ENCODE data around the gene SYTL2. TPM values are rescaled to one million over a fixed set of nuclear protein-coding genes. Genes with fewer than 3 reads are reported as not detected.
A peak's percentile ranks its signal among the peaks of the same experiment; 100 is the strongest.
"Not testable (repeated sequence)": the region's sequence is repeated elsewhere in the genome, so short reads cannot be mapped to it uniquely, and the experiment has no call there.

Gene SYTL2, protein sequence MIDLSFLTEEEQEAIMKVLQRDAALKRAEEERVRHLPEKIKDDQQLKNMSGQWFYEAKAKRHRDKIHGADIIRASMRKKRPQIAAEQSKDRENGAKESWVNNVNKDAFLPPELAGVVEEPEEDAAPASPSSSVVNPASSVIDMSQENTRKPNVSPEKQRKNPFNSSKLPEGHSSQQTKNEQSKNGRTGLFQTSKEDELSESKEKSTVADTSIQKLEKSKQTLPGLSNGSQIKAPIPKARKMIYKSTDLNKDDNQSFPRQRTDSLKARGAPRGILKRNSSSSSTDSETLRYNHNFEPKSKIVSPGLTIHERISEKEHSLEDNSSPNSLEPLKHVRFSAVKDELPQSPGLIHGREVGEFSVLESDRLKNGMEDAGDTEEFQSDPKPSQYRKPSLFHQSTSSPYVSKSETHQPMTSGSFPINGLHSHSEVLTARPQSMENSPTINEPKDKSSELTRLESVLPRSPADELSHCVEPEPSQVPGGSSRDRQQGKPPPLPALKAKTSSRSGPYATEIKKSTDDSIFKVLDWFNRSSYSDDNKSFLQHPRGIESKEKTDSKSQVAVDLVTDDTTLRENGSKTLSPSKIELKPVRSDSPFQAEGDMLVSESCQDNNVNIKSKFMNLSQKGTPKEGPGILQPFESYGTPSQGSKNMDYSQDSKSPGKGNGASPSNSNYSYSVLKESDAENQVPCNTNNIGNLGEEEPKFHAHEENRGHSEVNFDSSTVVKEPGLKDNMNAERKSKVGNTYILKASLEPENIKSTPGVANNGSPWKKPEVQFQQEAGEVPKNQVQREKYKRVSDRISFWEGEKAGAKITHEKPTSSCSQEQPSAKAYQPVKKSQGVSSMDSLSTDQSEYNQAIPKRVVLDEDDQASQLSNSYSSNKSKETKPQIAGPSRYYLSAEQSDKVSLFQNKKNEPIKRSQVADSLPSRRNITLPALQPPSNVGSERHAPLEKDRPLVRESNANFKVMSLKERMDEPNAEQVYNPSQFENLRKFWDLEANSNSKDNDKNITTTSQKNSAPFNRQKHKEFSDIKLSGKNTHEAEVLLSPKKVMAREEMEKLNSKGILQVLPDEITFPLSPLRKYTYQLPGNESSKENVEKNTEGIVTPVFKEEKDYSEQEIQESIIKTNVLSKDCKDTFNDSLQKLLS (N-terminal part only)
- total RNA-seq (2021; ENCODE audit: unreplicated experiment), result 132 TPM
- 47.9 TPM for polyA plus RNA-seq (2012; ENCODE audit: insufficient read length)
- percentile 96 among the genes with signal in this experiment for Bru-seq, nascent RNA
- percentile 93 among the genes with signal in this experiment for BruChase-seq, experiment 1, labeled RNA remaining after a 2-hour chase
- BruChase-seq, experiment 2, labeled RNA remaining after a 6-hour chase, result percentile 91 among the genes with signal in this experiment
- long read RNA-seq, full-length matches to known transcripts, result 30 of 176 reads
- long read RNA-seq, partial matches to known transcripts, result 48 of 176 reads
- long read RNA-seq, other reads (novel, unspliced or antisense), result 98 of 176 reads

DNA sequence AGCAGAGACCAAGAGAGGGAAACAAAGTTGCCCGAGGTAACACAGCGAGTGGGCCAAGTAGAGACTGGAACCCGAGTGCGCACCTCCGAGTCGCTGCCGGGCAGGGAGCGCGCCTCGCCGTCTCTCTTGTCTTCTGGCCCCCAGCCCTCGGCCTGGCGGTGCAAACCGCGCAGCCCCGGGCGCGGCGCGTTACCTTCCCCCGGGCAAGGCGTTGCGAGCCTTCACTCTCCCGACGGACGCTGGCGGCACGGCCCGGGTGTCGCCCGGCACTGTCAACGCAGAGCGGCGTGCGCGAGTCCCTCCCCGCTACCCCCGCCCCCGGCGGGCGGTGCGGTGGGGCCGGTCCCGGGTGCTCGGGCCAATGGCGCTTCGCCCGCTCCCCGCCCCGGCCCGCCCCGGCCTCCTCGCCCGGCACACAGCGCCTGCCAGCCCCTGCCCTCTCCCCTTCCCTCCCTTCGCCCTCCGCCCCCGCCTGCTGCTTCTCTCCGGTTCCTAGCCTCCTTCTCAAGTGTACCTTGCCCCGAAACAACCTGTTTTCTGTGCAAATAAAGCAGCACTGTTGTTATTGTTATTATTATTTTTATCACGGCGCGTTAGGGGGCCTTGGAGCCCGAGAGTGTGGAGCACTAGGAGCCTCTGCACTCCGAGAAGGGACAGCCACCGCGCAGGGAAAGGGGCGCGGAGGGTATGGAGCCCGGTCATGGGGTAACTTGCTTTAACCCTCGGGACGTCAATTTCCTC, at the start of gene SYTL2:
Gene SYTL2, minus strand, starts transcription at position 271 of the 741 bp plus-strand sequence. CDS start 53,416 bp downstream, outside the sequence.
- peaks cover 37% of the 10 kb centered on the region for H3K4me1 ChIP-seq (ENCODE audit: control insufficient read depth, insufficient read depth, low read length)
- BruUV-seq (replicated peaks), result no TSS peak
- ATAC-seq (peak; percentile 96), DNase-seq (ENCODE audit: low read depth, low spot score) (no peak)
- peak within 1 kb of the TSS; percentile 67 to 68 for H3K4me3 ChIP-seq (ENCODE audit: low read depth in 2 of 2, low read length in 2 of 2)
- no peaks in the 10 kb centered on the region for H3K36me3 ChIP-seq (ENCODE audit: control insufficient read depth, insufficient read depth, low read length)
- ChIA-PET POLR2A (interaction anchor here (0.5 to 0.7 kb wide), 4 partner anchors 17 to 1639 kb away, joined by 3 to 4 read pairs (median 3); no protein-coding TSS in a partner anchor), CTCF (interaction anchor here (0.6 to 2.1 kb wide), 3 partner anchors 11 to 408 kb away, joined by 3 to 10 read pairs (median 3); no protein-coding TSS in a partner anchor)
- TF ChIP-seq, protein P1, sequence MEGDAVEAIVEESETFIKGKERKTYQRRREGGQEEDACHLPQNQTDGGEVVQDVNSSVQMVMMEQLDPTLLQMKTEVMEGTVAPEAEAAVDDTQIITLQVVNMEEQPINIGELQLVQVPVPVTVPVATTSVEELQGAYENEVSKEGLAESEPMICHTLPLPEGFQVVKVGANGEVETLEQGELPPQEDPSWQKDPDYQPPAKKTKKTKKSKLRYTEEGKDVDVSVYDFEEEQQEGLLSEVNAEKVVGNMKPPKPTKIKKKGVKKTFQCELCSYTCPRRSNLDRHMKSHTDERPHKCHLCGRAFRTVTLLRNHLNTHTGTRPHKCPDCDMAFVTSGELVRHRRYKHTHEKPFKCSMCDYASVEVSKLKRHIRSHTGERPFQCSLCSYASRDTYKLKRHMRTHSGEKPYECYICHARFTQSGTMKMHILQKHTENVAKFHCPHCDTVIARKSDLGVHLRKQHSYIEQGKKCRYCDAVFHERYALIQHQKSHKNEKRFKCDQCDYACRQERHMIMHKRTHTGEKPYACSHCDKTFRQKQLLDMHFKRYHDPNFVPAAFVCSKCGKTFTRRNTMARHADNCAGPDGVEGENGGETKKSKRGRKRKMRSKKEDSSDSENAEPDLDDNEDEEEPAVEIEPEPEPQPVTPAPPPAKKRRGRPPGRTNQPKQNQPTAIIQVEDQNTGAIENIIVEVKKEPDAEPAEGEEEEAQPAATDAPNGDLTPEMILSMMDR (IDR thresholded peaks at IDR 0.05), result peak; percentile 39; the same call in 1 of the 2 replicates
- TF ChIP-seq, protein P2, sequence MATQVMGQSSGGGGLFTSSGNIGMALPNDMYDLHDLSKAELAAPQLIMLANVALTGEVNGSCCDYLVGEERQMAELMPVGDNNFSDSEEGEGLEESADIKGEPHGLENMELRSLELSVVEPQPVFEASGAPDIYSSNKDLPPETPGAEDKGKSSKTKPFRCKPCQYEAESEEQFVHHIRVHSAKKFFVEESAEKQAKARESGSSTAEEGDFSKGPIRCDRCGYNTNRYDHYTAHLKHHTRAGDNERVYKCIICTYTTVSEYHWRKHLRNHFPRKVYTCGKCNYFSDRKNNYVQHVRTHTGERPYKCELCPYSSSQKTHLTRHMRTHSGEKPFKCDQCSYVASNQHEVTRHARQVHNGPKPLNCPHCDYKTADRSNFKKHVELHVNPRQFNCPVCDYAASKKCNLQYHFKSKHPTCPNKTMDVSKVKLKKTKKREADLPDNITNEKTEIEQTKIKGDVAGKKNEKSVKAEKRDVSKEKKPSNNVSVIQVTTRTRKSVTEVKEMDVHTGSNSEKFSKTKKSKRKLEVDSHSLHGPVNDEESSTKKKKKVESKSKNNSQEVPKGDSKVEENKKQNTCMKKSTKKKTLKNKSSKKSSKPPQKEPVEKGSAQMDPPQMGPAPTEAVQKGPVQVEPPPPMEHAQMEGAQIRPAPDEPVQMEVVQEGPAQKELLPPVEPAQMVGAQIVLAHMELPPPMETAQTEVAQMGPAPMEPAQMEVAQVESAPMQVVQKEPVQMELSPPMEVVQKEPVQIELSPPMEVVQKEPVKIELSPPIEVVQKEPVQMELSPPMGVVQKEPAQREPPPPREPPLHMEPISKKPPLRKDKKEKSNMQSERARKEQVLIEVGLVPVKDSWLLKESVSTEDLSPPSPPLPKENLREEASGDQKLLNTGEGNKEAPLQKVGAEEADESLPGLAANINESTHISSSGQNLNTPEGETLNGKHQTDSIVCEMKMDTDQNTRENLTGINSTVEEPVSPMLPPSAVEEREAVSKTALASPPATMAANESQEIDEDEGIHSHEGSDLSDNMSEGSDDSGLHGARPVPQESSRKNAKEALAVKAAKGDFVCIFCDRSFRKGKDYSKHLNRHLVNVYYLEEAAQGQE (IDR thresholded peaks at IDR 0.05; ENCODE audit: insufficient read depth in 1 of 2, low read depth in 2 of 2, low read length in 1 of 2), result no peak
- peak; percentile 75 for TF ChIP-seq POLR2AphosphoS5 (IDR thresholded peaks at IDR 0.05; ENCODE audit: low read depth, low read length)
- peak; percentile 82; the same call in 1 of the 2 replicates for TF ChIP-seq SIN3A (IDR thresholded peaks at IDR 0.05; ENCODE audit: borderline replicate concordance, insufficient read depth, low read depth, low read length)
- TF ChIP-seq TCF7L2 (IDR thresholded peaks at IDR 0.05; ENCODE audit: low read depth, low read length), result no peak
- in situ Hi-C loops (cut with HindIII; ENCODE audit: low pct_unique_long_range_greater_than_20kb, low sequenced_read_pairs), result no loop called here
- H3K9me3 ChIP-seq (ENCODE audit: control insufficient read depth, insufficient read depth, low read depth, low read length), result no peaks in the 10 kb centered on the region
- intact Hi-C loops (cut with micrococcal nuclease; ENCODE audit: unreplicated experiment), result no loop called here
- H3K27me3 ChIP-seq (ENCODE audit: control insufficient read depth, insufficient read depth, low read length), result no peaks in the 10 kb centered on the region
- H3K27ac ChIP-seq (ENCODE audit: low read length), result peak within 1 kb of the TSS; percentile 87

DNA sequence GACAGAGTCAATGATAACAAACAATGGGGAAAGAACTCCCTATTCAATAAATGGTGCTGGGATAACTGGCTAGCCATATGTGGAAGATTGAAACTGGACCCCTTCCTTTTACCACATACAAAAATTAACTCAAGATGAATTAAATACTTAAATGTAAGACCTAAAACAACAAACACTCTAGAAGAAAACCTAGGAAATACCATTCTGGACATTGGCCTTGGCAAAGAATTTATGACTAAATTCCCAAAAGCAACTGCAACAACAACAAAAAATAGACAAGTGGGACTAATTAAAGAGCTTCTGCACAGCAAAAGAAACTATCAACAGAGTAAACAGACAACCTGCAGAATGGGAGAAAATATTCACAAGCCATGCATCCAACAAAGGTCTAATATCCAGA, 48.6 kb upstream of the SYTL2 start:
- intact Hi-C loops (cut with micrococcal nuclease; ENCODE audit: unreplicated experiment), result loop anchor here (5.0 to 10.0 kb wide), 2 partner anchors 335 to 433 kb away; no protein-coding TSS in a partner anchor
- BruUV-seq (replicated peaks); ATAC-seq; H3K4me1 ChIP-seq (ENCODE audit: control insufficient read depth, insufficient read depth, low read length); H3K4me3 ChIP-seq (ENCODE audit: low read depth in 2 of 2, low read length in 2 of 2); DNase-seq (ENCODE audit: low read depth, low spot score); in situ Hi-C loops (cut with HindIII; ENCODE audit: low pct_unique_long_range_greater_than_20kb, low sequenced_read_pairs); H3K36me3 ChIP-seq (ENCODE audit: control insufficient read depth, insufficient read depth, low read length); H3K27ac ChIP-seq (ENCODE audit: low read length); H3K27me3 ChIP-seq (ENCODE audit: control insufficient read depth, insufficient read depth, low read length); H3K9me3 ChIP-seq (ENCODE audit: control insufficient read depth, insufficient read depth, low read depth, low read length); CTCF ChIA-PET: not testable (repeated sequence)
- POLR2A ChIA-PET, result interaction anchor here (0.7 kb wide), 1 partner anchor 22 kb away, joined by 3 read pairs; no protein-coding TSS in a partner anchor

Measured in Panc1 (cell line).